HG02623 (cell line): ENCODE measurements around the gene NFATC1.
"Not testable (repeated sequence)": the region's sequence is repeated elsewhere in the genome, so short reads cannot be mapped to it uniquely, and the experiment has no call there.

Experiments
- ATAC-seq: cut with Tn5 transposase; IDR thresholded peaks from one replicate; pipeline ENCODE4 v1.9.1; 2021; ENCODE audit warnings: moderate library complexity; ENCODE audit not compliant: unreplicated experiment

The NFATC1 gene

DNA sequence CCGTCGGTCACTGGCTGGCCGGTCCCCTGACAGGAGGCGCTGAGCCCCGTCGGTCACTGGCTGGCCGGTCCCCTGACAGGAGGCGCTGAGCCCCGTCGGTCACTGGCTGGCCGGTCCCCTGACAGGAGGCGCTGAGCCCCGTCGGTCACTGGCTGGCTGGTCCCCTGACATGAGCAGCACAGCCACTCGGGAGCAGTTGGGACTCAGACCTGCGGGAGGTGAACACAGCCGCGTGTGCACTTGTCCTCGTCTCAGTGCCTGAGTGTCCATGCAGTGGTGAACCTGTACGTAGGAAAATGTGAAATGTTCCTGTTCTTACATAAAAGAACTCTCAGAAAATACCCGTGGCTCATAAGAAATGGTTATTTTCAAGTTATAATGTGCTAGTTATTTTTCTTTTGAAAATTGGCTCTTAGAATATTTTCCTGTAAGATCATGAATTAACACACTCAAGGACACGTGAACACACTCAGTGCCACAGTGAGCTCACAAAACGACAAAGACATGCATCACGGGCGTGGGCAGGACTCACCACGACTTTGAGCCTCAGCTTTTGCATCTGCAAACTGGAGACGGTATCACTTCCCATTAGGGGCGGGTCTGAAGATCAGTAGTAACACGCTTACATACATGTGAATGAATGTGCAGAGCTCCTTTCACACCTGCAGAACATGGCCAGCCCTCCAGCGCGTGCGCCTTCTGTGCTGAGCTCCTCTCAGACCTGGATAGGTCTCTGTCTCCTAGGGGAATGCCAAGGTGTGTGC lies 21.1 kb upstream of the NFATC1 start:
- peak; percentile 84 for ATAC-seq

DNA sequence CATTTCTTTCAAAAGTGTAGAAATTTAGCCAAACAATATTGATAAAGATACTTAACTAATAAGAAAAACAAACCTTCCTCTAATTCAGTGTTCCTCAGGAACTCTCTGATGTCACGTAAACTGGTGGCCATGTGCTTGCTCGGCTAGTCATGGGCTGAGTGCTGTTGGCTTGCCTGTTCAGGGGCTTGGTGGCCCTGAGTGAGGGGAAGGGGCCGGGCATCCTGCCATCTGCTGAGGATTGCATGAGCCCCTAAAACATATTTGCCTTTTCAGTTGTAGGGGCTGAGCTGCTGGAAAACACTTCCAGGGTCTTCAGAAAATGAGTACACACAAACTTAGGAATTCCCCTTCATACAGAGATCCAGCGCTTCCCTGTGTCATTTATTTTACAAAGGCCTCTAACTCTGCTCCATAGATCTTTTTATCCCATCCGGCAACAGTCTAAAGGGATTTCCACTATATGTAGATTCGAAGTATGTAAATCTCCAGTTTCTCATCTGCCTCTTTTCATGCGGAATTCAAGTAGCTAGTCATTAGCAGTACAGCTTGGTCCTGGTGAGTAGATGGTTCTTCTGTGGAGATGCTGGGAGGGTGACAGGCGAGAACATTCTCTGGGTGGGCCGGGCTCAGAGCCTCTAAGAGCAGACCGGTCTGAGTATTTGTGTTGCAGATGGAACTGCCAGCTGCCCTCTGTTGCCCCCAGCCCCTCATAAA lies 20.1 kb upstream of the NFATC1 start:
- ATAC-seq = no peak

DNA sequence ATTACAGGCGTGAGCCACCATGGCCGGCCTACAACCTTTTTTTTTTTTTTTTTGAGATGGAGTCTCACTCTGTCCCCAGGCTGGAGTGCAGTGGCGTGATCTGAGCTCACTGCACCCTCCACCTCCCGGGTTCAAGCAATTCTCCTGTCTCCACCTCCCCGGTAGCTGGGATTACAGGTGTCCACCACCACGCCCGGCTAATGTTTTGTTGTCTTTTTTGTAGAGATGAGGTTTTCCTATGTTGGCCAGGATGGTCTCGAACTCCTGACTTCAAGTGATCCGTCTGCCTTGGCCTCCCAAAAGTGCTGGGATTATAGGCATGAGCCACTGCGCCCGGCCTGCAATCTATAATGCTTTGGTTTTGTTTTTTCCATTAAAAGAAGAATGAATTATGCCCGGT lies 19.1 kb upstream of the NFATC1 start:
- not testable (repeated sequence) for ATAC-seq

DNA sequence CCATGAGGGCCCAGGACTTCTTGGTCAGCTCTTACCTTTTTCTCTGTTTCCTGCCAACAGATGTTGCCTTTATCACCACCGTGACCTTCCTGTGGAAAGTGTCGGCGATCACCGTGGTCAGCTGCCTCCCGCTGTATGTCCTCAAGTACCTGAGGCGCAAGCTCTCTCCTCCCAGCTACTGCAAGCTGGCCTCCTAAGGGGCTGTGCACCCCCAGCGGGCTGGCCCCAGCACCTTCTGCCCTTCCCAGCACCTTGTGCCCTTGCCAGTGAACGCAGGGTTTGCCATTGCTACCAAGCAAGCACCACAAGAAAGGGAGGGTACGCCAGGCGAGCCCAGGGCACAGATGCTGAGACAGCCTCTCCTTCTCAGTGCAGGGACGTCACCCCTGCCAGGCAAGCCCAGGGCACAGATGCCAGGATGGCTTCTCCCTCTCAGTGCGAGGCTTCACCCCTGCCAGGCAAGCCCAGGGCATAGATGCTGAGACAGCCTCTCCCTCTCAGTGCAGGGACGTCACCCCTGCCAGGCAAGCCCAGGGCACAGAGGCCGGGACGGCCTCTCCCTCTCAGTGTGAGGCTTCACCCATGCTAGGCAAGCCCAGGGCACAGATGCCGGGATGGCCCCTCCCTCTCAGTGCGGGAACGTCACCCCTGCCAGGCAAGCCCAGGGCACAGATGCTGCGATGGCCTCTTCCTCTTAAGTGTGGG lies 18.4 kb upstream of the NFATC1 start:
- ATAC-seq = no peak

DNA sequence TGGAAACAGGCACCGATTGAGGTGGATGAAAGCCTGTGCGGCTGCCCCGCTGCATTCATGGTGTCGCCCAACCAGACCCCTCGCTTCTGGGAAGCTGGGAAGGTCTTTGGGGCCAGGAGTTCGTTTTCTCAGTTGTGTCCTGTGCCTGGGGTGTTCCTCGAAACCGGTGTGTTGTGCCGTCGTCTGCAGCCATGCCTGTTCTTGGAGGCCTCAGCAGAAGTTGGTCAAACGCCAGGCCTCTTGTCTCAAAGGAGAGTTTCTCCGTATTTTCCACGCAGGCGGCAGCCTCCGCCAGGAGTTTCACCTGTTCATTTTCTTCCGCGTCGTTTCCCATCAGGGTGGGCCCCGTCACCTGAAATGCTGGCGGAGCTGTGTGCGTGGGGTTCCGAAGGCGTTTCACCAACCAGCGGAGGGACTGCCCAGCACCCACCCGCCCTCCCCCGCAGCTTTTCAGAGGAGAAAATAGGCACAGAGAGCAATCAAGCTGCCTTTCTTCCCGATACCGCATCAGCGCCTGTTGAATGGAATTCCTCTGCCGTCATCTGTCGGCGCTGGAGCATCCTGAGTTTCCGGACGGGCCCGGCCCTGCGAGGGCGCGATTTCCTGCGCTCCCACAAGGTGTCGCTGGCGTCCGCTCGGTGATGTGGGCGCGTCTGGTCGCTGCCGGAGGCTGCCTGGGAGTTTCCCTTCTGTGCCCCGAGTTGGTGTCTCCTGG lies 17.0 kb upstream of the NFATC1 start:
- ATAC-seq = peak; percentile 61

DNA sequence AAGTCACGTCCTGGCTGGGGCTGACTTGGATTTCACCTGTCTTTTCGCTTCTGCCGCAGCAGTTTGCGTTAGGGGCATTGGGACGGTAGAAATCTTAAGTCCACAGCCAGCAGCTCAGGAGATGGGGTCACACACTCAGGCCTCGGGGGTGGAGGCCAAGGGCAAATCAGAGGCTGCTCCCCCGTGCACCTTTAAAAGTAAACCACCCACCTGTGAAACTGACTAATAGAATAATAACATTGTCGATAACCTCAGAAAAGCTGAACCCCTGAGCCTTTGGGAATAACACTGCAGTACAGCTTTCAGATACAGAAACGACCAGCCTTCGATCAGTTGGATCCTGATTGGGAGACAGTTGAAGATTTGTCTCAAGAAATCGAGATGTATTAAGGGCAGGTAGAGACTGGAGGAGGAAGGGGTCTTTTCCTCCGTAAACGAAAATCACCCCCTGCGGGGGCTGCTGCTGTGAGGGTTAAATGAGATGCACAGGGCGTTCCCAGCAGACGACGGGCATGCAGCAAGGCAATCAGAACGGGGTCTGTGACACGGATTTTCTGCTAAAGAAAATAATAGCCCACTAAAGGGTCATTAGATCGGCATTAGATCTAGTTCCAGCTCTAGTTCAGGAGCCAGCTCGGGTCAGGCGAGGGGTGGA lies 16.4 kb upstream of the NFATC1 start:
- ATAC-seq = no peak

DNA sequence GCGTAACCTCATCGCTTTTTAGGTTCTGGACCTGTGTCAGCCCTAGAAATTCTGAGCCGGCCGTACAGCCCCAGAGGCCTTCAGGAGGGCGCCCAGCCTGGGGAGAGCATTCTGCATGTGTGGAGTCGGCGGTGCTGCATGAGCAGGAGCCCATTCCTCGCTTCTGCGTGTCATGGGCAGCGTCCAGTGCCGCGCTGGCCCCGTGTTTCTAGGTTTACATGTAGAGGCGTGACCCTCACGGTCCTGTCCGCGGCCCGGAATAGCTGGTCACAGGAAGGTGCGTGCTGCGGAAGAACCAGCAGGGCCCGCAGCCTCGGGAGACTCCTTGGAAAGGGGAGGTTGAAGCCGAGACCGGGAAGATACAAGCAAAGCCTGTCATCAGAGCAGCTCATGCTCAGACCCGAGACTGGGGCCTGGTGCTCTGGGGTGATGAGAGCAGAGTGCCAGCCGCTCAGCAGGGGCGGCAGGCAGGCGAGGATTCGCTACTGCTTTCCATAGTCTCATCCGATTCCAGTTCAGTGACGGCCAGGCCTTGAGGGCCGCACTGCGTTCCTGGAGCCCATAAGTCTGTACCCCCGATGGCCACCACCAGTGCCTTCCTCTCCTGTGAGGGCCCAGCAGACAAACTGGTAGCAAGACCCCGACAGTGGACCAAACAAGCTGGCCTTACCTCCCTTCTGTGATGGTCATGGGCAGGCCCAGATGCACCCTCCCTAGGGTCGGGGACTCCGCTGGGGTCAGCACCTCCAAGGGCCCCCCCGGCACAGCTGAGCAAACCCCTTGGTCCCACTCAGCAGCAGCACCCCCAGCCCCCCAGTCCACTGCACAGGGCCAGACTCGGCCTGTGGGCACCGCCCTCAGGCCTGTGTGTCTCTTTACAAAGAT lies 15.6 kb upstream of the NFATC1 start:
- ATAC-seq = no peak

DNA sequence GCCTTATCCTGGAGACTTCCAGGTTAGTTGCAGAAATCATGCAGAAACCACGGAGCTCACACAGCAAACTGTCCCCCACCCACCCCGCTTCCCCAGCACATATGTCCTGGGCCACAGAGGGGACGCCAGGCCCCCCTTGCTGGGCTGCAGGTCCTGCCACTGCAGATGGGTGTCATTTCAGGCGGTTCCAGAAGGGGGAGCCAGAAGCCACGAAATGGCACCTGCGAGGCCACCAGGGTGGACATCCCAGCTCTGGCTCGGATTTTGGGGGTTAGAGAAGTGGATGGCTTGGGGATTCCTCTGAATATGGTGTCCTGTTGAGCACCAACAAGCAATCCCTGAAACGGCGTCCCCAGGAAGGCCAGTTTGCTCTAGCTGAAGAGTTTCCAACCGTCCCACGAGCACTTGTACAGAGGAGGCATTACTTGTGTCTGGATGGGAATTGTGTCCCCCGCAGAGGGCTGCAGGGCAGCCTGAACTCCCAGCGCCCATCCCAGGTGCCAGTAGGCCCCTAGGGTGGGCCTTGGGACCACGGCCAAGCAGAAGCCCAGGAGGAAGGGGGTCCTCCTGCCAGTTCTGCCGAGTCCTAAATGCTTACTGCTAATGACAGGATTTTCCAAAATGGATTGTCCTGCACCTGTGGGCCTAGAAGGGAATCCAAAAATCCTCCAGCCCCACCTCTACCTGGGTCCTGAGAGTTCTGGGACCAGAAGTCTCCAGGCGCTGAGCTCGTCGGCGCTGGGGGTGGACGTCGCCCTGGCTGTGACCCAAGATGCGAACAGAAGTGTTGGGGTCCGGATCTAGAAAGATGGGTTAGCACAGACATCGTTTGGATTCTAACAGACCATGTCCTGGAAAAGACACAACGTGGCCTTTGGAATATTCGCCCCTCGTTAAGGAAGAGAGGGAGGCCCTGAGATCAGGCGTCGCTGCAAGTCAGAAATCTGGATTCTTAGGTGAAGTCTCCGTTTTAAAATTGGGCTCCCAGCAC lies 14.6 kb upstream of the NFATC1 start:
- no peak for ATAC-seq

DNA sequence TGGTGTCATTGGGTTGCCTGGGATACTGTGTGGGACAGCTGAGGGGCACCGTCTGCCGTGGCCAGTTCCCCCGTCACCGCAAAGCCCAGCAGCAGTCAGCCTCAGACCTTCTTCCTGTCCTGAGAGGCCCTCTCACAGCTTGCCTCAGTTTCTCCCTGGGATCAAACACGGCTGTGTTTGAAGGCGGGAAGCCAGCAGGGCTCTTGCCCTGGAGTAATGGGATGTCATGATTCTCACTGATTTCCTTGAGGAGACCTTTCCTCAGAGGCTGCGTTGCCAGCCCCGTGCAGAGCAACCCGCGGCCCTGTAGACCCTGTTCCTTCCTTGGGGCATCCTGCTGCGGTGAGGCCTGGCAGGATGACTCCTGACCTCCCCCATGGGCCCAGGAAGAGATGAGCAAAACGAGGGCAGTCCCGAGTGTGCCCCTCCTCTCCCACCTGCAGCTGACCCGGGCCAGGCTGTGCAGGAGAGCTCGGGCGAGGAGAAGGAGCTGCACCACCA lies 13.9 kb upstream of the NFATC1 start:
- ATAC-seq = no peak

DNA sequence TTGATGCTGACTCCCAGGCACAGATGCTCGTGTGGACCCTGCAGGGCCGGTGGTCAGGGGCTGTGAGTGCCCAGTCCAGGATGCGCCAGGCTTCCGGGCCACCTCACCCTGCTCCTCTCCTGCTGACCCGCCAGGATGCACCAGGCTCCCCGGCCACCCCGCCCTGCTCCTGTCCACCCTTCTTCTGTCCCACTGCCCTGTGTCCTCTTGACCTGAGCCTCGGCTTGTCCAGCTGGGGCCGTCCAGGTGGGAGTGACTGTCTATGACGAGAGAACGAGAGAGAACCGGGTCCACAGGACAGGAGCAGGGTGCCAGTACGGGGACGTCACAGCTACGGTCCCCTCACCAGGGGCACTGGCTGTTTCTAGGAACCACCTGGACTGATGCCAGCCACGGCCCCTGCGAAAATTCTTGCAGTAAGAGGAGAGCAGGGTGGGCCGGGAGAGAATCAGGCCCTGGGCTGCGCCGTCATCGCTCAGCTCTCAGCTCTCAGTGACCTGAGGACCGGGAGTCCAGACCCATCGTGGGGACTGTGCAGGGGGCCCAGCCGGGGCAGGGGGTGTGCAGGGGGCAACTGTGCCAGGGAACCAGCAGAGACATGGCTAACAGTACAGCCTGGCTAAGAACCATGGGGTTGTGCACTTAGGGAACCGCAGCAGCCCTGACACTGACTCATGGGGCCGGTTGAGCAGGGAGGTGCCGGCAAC lies 12.9 kb upstream of the NFATC1 start:
- no peak for ATAC-seq

DNA sequence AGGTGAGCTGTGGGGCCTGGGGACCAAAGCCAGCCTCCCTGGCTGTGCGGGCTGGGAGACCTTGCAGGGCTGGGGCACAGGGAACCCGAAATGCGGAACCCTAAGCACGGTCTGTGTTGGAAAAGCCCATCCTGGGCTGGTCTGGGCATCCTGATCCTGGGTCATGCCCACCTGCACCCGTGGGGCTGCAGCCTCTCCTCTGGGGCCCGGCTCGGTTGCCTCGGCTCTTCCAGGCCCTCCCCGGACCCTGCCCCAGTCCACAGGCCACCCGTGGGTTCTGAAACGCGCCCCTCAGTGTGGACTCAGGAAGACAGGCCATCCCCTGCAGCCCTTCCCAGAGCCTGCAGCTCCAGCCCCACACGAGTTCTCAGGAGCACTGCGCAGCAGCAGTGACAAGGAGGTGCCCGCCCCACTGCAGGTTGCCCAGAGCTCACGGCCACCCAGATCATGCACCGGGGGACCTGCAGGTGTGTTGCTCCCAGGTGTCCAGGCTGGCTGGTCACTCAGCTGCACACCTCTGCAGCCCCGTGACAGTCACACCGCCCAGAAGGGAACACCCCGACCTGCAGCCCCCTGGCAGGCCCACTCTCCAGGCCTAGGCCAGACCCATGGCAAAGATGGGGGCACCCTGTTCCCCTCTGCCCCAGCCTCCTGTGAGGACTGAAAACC lies 12.2 kb upstream of the NFATC1 start:
- ATAC-seq = no peak

DNA sequence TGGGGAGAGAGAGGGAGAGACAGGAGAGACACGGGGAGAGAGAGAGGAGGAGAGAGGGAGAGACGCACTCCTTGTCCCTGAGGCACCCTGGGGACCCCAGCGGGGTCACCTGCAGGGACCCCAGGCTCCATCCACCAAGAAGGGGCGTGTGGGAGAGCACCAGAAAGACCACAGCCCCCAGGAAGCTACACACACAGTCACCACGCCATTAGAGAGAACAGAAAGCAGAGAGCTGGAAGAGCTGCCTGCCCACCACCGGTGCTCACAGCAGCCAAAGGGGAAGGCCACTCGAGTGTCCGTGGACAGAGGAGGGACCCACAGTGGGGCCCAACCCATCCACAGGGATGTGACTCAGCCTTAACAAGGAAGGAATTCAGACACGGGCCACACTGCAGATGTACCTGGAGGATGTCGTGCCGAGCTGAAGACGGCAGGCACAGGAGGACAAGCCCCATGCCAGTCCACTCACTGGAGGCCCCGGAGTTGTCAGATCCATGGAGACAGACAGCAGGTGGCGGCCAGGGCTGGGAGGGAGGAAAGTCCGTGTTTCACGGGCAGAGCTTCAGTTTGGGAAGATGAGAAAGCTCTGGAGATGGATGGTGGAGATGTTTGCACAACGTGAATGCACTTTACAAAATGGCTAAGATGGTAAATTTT lies 11.5 kb upstream of the NFATC1 start:
- ATAC-seq = no peak

DNA sequence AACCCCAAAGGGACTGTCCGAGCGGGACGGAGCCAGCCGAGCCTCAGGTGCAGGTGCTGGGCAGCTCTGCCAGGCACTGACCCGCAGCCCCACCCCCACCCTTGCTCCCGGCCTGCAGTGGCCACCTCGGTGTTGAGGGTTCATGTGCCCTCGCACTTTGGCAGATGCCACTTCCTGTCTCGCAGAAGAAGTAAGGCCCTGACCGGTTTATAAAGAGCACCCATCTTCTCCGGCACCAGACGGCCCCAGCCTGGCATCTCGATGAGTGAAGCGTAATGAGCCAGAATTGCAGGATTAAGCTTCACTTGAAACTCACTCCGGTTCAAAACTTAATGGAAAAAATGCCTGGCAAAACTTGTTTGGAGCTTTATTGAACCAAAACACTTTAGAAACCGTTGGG lies 10.9 kb upstream of the NFATC1 start:
- no peak for ATAC-seq

DNA sequence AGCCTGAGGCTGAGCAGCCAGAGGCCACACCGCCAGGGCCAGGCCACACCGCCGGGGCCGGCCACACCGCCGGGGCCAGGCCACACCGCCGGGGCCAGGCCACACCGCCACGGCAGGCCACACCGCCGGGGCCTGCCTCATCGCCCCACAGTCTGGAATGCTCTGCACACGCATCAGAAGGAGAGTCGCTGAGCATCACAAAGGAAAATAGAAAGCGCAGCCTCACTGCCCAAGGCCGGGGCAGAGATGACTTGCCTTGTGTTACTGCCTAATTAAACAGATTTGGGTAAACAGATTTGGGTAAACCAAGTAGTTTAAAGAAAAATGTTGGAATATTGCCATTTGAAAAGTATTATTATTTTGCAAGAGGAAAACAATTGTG lies 10.4 kb upstream of the NFATC1 start:
- no peak for ATAC-seq

DNA sequence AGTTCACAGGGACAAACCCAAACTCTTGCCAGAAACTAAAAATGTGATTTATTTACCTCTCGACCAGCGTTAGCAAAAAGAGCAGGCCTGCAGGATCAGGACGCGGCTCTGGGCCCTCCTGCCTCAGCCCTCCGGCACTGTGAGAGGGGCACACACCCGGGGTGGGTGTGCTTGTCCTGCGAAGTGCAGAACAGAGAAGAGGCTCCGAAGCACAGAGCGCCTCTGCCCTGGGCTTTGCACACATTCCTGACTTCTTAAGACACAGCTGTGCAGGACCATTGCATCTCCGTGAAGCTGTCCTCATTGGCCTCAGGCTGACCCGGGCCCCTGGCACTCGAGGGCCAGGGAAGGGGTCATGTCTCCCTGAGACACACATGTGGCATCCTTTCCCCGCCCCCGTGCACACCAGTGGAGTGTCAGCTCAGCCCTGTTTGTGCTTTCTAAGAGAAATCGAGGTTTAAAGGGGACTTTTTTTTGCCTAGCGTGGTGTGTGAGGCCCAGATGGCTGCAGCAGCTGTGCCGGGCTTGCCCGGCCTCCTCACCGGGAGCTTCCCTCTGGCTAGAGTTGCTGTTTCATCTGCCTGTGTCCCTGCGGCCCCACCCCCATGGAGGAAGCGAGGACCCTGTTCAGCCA lies 9.9 kb upstream of the NFATC1 start:
- no peak for ATAC-seq

DNA sequence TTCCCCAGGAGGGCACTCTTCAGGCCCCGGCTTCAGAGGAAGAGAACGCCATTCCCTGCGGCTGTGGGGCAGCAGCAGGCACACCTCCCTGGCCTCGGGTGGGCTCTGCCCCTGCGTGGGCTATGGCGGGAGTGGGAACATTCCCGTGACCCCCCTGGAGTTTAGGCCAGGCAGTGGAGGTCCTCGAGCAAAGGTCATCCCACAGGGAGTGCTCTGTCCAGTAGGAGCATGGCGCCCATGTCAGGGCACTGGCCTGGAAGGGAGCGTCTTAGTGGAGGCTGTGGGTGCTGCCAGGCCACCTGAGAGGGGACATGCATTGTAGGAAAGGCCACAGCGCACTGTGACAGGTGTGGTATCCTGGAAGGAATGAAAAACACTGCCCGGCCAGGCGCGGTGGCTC lies 9.2 kb upstream of the NFATC1 start:
- no peak for ATAC-seq
